Loucy (cell line): ENCODE results near the gene CYP2W1.

Experiments used
- CTCF ChIP-seq: fragments of 200-600 bp; sonication (generic); conservative IDR thresholded peaks from 2 replicates; pipeline ENCODE4 v1.5.1; 2014; ENCODE audit warnings: mild to moderate bottlenecking, antibody characterized with exemption, low read length
- EZH2phosphoT487 ChIP-seq: fragments of 200-600 bp; IDR thresholded peaks from 2 replicates; pipeline ENCODE4 v1.6.1; 2018; ENCODE audit warnings: antibody characterized with exemption, mild to moderate bottlenecking, moderate library complexity, borderline replicate concordance

- TF ChIP-seq CTCF, result no peak
- TF ChIP-seq EZH2phosphoT487, result no peak
Observed at GRCh38 chr7:1007901-1008300, 24.9 kb downstream of the CYP2W1 start.
